ENCODE measurements around the gene SUN5.

- TF ChIP-seq CTCF (conservative IDR thresholded peaks at IDR 0.05; ENCODE audit: low read depth, low read length) (no peak), EZH2phosphoT487 (IDR thresholded peaks at IDR 0.05; ENCODE audit: borderline replicate concordance, low read length) (no peak), EZH2 (IDR thresholded peaks at IDR 0.05; ENCODE audit: low read length, unreplicated experiment) (no peak)
Observed at GRCh38 chr20:32943490-32944052, 60.7 kb downstream of the SUN5 start.
